ENCODE data around the gene RAP1GAP. TPM values are rescaled to one million over a fixed set of nuclear protein-coding genes. Genes with fewer than 3 reads are reported as not detected.

RAP1GAP gene
- total and polyA plus RNA-seq, 9 of the 15 experiments (the other 6 are each of a cell fraction or from before 2014, with no cell fraction given): 0.29 to 30.2 (median 19.2) TPM

DNA sequence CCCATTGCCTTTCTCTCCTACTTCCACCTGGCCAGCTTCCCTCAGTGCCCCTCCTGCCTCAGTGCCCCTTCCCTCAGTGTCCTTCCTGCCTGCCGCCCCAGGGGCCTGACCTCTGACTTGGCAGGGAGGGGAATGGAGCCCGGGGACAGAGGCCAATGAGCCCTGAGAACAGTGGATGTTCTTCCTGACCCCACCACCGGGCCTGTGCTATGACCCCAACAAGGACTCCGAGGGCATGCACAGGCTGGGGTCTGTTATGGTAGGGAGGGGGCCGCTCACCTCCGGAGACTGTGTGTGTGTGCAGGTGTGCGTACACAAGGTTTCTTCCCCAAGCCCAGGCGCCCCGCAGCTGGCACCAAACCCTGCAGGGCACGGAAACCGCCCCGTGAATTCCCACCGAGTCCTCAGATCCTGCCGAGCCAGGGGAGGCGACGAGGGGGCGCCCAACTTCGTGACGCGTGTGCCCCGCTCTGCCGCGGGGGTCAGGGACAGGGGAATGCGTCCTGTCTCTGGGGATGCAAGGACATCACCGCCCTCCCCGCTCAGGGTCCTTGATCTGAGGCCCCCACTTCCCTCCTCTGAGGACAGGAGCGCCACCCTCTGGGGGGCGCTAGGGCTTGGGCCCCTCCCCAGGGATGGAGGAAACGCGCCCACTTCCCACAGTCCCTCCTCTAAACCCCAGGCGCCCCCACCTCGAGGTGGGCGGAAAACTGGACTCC, 766 bp downstream of the RAP1GAP start:
- Histone ChIP-seq H3K9ac (ENCODE audit: insufficient read depth in 1 of 2, low read depth in 2 of 2, low read length in 2 of 2) (peak overlapping the region; percentile 87 to 91; a peak in 3 of 4 replicates), H3K9me3 (replicated peaks; ENCODE audit: control insufficient read depth, insufficient read depth, low read depth, low read length) (no peaks in the 10 kb centered on the region), H3K27ac (ENCODE audit: extremely low read depth, low read depth, low read length) (peak overlapping the region; percentile 85; the same call in 1 of the 3 replicates), H3K4me2 (ENCODE audit: insufficient read depth, low read length) (peak overlapping the region; percentile 93), H3K79me2 (ENCODE audit: control insufficient read depth, insufficient read depth, low read length) (peaks cover 12% of the 10 kb centered on the region), H3K36me3 (ENCODE audit: control insufficient read depth, insufficient read depth, low read length) (peaks cover 8% of the 10 kb centered on the region; the same call in 1 of the 3 replicates), H3K9me1 (ENCODE audit: control insufficient read depth, insufficient read depth, low read length) (no peaks in the 10 kb centered on the region), H3K4me3 (peak overlapping the region; percentile 56), H2AFZ (ENCODE audit: low read depth, low read length) (peak overlapping the region; percentile 83), H3K4me1 (replicated peaks in 1 of 2; ENCODE audit: control insufficient read depth in 2 of 2, insufficient read depth in 2 of 2, low read length in 2 of 2) (peaks cover 37 to 51% of the 10 kb centered on the region in 2 experiments), H4K20me1 (replicated peaks; ENCODE audit: control insufficient read depth, insufficient read depth, low read length) (peaks cover 8% of the 10 kb centered on the region; the same call in 1 of the 2 replicates), H3K27me3 (ENCODE audit: control insufficient read depth in 2 of 2, insufficient read depth in 2 of 2, low read length in 2 of 2) (no peaks in the 10 kb centered on the region)
- peak in 2 of 4 experiments; percentile 47 to 67 for DNase-seq (ENCODE audit: extremely low read depth in 1 of 4, low spot score in 3 of 4)
- POLR2A ChIA-PET: interaction anchor here (0.7 to 1.4 kb wide), 3 partner anchors 9 to 72 kb away, joined by 4 to 7 read pairs (median 4); no protein-coding TSS in a partner anchor
- peak; percentile 12 for ATAC-seq
- 66% methylated on average over 26 of the region's 33 CpGs for WGBS (ENCODE audit: insufficient coverage, low coverage, missing lambda C conversion rate)
- in situ Hi-C loops (cut with MboI): loop anchor here (25.0 kb wide), 1 partner anchor 156 kb away; the partner anchor contains the start of gene ALPL
- CTCF ChIA-PET (ENCODE audit: low intra/inter-chr PET ratio): no interaction called here
- BruUV-seq (replicated peaks): no TSS peak
- intact Hi-C loops (cut with micrococcal nuclease): no loop called here
- no peak for FAIRE-seq
- TF ChIP-seq GATAD2B (IDR thresholded peaks at IDR 0.05; ENCODE audit: borderline replicate concordance) (0 out of 2 replicates have a peak, but pooled peaks have one; percentile 11), ZNF133 (CRISPR knock-in tag; IDR thresholded peaks at IDR 0.05) (no peak), ZBTB7A (IDR thresholded peaks at IDR 0.05; ENCODE audit: borderline replicate concordance, control insufficient read depth, low read depth, low read length) (peak; percentile 88), RAD21 (CRISPR knock-in tag; conservative IDR thresholded peaks at IDR 0.05 in 1 of 2, IDR thresholded peaks at IDR 0.05 in 1 of 2) (peak in 1 of 2 experiments; percentile 21; a peak in 1 of 4 replicates), ZNF695 (CRISPR knock-in tag; IDR thresholded peaks at IDR 0.05) (no peak), NFYB (IDR thresholded peaks at IDR 0.05; ENCODE audit: extremely low read depth, insufficient read length) (no peak), MTA3 (IDR thresholded peaks at IDR 0.05; ENCODE audit: borderline replicate concordance) (0 out of 2 replicates have a peak, but pooled peaks have one; percentile 20), PCBP2 (IDR thresholded peaks at IDR 0.05; ENCODE audit: low read depth, low read length, poor library complexity, severe bottlenecking) (no peak), NFIC (IDR thresholded peaks at IDR 0.05) (peak; percentile 62; the same call in 1 of the 2 replicates), SPI1 (IDR thresholded peaks at IDR 0.05; ENCODE audit: borderline replicate concordance, low read depth, low read length) (peak; percentile 54; the same call in 1 of the 2 replicates), RCOR1 (IDR thresholded peaks at IDR 0.05; ENCODE audit: borderline replicate concordance in 1 of 2, low read depth in 2 of 2, low read length in 2 of 2) (peak in 1 of 2 experiments; percentile 45; a peak in 1 of 4 replicates), HMGN3 (IDR thresholded peaks at IDR 0.05; ENCODE audit: borderline replicate concordance, extremely low read depth, insufficient read length, low read depth, low read length) (peak; percentile 41), KAT7 (CRISPR knock-in tag; IDR thresholded peaks at IDR 0.05; ENCODE audit: borderline replicate concordance) (0 out of 2 replicates have a peak, but pooled peaks have one; percentile 13), BRCA1 (IDR thresholded peaks at IDR 0.05) (no peak), BRCA1 (CRISPR knock-in tag; IDR thresholded peaks at IDR 0.05) (0 out of 2 replicates have a peak, but pooled peaks have one; percentile 21), TEAD1 (CRISPR knock-in tag; IDR thresholded peaks at IDR 0.05) (0 out of 4 replicates have a peak, but pooled peaks of 1 of the 2 experiments have one; percentile 31), POLR2G (IDR thresholded peaks at IDR 0.05; ENCODE audit: low read depth, low read length) (peak; percentile 0; the same call in 1 of the 2 replicates), RBM22 (IDR thresholded peaks at IDR 0.05; ENCODE audit: low read depth, low read length, poor library complexity, severe bottlenecking) (peak; percentile 76)
- TF ChIP-seq, protein P1, sequence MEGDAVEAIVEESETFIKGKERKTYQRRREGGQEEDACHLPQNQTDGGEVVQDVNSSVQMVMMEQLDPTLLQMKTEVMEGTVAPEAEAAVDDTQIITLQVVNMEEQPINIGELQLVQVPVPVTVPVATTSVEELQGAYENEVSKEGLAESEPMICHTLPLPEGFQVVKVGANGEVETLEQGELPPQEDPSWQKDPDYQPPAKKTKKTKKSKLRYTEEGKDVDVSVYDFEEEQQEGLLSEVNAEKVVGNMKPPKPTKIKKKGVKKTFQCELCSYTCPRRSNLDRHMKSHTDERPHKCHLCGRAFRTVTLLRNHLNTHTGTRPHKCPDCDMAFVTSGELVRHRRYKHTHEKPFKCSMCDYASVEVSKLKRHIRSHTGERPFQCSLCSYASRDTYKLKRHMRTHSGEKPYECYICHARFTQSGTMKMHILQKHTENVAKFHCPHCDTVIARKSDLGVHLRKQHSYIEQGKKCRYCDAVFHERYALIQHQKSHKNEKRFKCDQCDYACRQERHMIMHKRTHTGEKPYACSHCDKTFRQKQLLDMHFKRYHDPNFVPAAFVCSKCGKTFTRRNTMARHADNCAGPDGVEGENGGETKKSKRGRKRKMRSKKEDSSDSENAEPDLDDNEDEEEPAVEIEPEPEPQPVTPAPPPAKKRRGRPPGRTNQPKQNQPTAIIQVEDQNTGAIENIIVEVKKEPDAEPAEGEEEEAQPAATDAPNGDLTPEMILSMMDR (IDR thresholded peaks at IDR 0.05 in 2 of 3, conservative IDR thresholded peaks at IDR 0.05 in 1 of 3; ENCODE audit: insufficient read depth in 2 of 3, low read depth in 1 of 3, low read length in 3 of 3): peak in 2 of 3 experiments; percentile 43; a peak in 5 of 6 replicates

All from K562 (cell line).